PC-3 (cell line): Measurements from ENCODE around the gene ZNF473. TPM values are rescaled to one million over a fixed set of nuclear protein-coding genes. Genes with fewer than 3 reads are reported as not detected.

Experiments used
- ATAC-seq: fragments of 200-7000 bp; cut with Tn5 transposase; 2 replicates; pipeline ENCODE4 v1.9.1; 2020; ENCODE audit warnings: mild to moderate bottlenecking, moderate library complexity
- BruUV-seq: library from RNA; stranded (reverse); fragments of 400-500 nt; replicated peaks from 2 replicates; lab custom pipeline; 2021; lab: Mats Ljungman, UMichigan
- CTCF ChIA-PET: fragments of 300-600 bp; sonication (Branson Sonifier 250); formaldehyde crosslinking; loops from one replicate; lab custom pipeline; 2022; ENCODE audit warnings: antibody characterized with exemption; lab: Charles Lee
- POLR2A ChIA-PET: fragments of 300-600 bp; sonication (Branson Sonifier 250); formaldehyde crosslinking; loops from one replicate; lab custom pipeline; 2022; ENCODE audit warnings: antibody characterized with exemption; ENCODE audit not compliant: unreplicated experiment; lab: Charles Lee
- DNase-seq: peaks from one replicate; pipeline ENCODE4 v3.0.0-alpha.2; 2015
- H2AFZ ChIP-seq: fragments of 300-600 bp; sonication (generic); 2 replicates; pipeline ENCODE4 v1.6.0; 2016; ENCODE audit warnings: antibody characterized with exemption, low read length
- H3F3A ChIP-seq: fragments of 300-600 bp; sonication (generic); one replicate; pipeline ENCODE4 v1.6.0; 2017; ENCODE audit warnings: antibody characterized with exemption, low read length, control low read depth, mild to moderate bottlenecking; ENCODE audit not compliant: unreplicated experiment
- H3K27ac ChIP-seq: fragments of 300-600 bp; sonication (generic); 2 replicates; pipeline ENCODE4 v1.5.1; 2016; ENCODE audit warnings: mild to moderate bottlenecking, low read length
- H3K27me3 ChIP-seq: fragments of 300-600 bp; sonication (generic); 2 replicates; pipeline ENCODE4 v1.6.1; 2016; ENCODE audit warnings: low read length, mixed read lengths
- H3K36me3 ChIP-seq: fragments of 300-600 bp; sonication (generic); 2 replicates; pipeline ENCODE4 v1.6.1; 2016; ENCODE audit warnings: low read depth, mixed run types, low read length, mixed read lengths
- H3K4me1 ChIP-seq: fragments of 300-600 bp; sonication (generic); 2 replicates; pipeline ENCODE4 v1.5.1; 2016; ENCODE audit warnings: low read length; ENCODE audit not compliant: insufficient read depth
- H3K4me2 ChIP-seq: fragments of 300-600 bp; sonication (generic); 2 replicates; pipeline ENCODE4 v1.6.0; 2016; ENCODE audit warnings: low read length
- H3K4me3 ChIP-seq: fragments of 300-600 bp; sonication (generic); 2 replicates; pipeline ENCODE4 v1.5.1; 2016; ENCODE audit warnings: mild to moderate bottlenecking, low read length, mixed read lengths
- H3K79me2 ChIP-seq: fragments of 300-600 bp; sonication (generic); 2 replicates; pipeline ENCODE4 v1.6.1; 2017; ENCODE audit warnings: low read length, mixed read lengths
- H3K9ac ChIP-seq: fragments of 300-600 bp; sonication (generic); 2 replicates; pipeline ENCODE4 v1.6.0; 2016; ENCODE audit warnings: mild to moderate bottlenecking, low read length
- H3K9me2 ChIP-seq: fragments of 300-600 bp; sonication (generic); replicated peaks from 2 replicates; pipeline ENCODE4 v1.6.1; 2016; ENCODE audit warnings: mixed run types, low read length, mixed read lengths
- H3K9me3 ChIP-seq: fragments of 300-600 bp; sonication (generic); 2 replicates; pipeline ENCODE4 v1.6.1; 2016; ENCODE audit warnings: low read length, mixed read lengths
- H4K20me1 ChIP-seq: fragments of 300-600 bp; sonication (generic); 2 replicates; pipeline ENCODE4 v1.6.1; 2016; ENCODE audit warnings: low read length, mixed read lengths
- EZH2 ChIP-seq: fragments of 300-600 bp; sonication (generic); IDR thresholded peaks from one replicate; pipeline ENCODE4 v1.6.1; 2017; ENCODE audit warnings: antibody characterized with exemption, mild to moderate bottlenecking, low read length; ENCODE audit not compliant: unreplicated experiment
- EZH2phosphoT487 ChIP-seq: fragments of 300-600 bp; sonication (generic); IDR thresholded peaks from 2 replicates; pipeline ENCODE4 v1.6.1; 2018; ENCODE audit warnings: mild to moderate bottlenecking, antibody characterized with exemption, low read length, borderline replicate concordance
- intact Hi-C: fragments of 100-400 bp; cut with micrococcal nuclease; formaldehyde crosslinking; loops from 2 replicates; pipeline ENCODE4 v1.9.0; 2023
- total RNA-seq: library from RNA; depleted of rRNA; stranded (reverse); fragments of >200 nt; gene quantifications from 2 replicates; pipeline ENCODE4 v1.2.3, GENCODE V29; 2014
- TF ChIP-seq, protein P1 (sequence below): fragments of 300-600 bp; sonication (generic); conservative IDR thresholded peaks from 2 replicates; pipeline ENCODE4 v1.5.1; 2017; ENCODE audit warnings: antibody characterized with exemption, low read depth, mild to moderate bottlenecking, low read length

The ZNF473 gene
- total RNA-seq, 1 experiment from 2014 or later, result 18.5 TPM

DNA sequence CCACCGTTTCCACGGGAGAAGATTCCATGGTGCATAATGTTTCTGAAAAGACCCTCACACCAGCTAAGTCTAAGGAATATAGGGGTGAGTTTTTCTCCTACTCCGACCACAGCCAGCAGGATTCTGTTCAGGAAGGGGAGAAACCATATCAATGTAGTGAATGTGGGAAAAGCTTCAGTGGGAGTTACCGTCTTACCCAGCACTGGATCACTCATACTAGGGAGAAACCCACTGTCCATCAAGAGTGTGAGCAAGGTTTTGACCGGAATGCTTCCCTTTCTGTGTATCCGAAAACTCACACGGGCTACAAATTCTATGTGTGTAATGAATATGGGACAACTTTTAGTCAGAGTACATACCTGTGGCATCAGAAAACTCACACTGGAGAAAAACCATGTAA, 19.1 kb downstream of the ZNF473 start:
- intact Hi-C loops, result no loop called here
- Histone ChIP-seq H3K27me3 (no peaks in the 10 kb centered on the region), H2AFZ (no peak overlapping the region), H3F3A (no peaks in the 10 kb centered on the region), H4K20me1 (no peaks in the 10 kb centered on the region), H3K9ac (no peak overlapping the region), H3K27ac (no peak overlapping the region), H3K36me3 (peaks cover 81% of the 10 kb centered on the region), H3K4me1 (no peaks in the 10 kb centered on the region), H3K4me3 (peak overlapping the region; percentile 9; the same call in 1 of the 2 replicates), H3K79me2 (no peaks in the 10 kb centered on the region), H3K4me2 (no peak overlapping the region), H3K9me2 (no peaks in the 10 kb centered on the region), H3K9me3 (peaks cover 36% of the 10 kb centered on the region)
- DNase-seq (no peak), ATAC-seq (no peak)
- ChIA-PET CTCF (no interaction called here), POLR2A (no interaction called here)
- TF ChIP-seq EZH2phosphoT487, result no peak
- no peak for TF ChIP-seq EZH2
- TF ChIP-seq, protein P1, sequence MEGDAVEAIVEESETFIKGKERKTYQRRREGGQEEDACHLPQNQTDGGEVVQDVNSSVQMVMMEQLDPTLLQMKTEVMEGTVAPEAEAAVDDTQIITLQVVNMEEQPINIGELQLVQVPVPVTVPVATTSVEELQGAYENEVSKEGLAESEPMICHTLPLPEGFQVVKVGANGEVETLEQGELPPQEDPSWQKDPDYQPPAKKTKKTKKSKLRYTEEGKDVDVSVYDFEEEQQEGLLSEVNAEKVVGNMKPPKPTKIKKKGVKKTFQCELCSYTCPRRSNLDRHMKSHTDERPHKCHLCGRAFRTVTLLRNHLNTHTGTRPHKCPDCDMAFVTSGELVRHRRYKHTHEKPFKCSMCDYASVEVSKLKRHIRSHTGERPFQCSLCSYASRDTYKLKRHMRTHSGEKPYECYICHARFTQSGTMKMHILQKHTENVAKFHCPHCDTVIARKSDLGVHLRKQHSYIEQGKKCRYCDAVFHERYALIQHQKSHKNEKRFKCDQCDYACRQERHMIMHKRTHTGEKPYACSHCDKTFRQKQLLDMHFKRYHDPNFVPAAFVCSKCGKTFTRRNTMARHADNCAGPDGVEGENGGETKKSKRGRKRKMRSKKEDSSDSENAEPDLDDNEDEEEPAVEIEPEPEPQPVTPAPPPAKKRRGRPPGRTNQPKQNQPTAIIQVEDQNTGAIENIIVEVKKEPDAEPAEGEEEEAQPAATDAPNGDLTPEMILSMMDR, result no peak
- no TSS peak for BruUV-seq

- no peak overlapping the region for H3K4me3 ChIP-seq
- H3K27ac ChIP-seq, result no peak overlapping the region
- H4K20me1 ChIP-seq, result no peaks in the 10 kb centered on the region
- H3K9ac ChIP-seq, result no peak overlapping the region
- H3K4me1 ChIP-seq, result peaks cover 5% of the 10 kb centered on the region
- H2AFZ ChIP-seq, result no peak overlapping the region
- H3K36me3 ChIP-seq, result peaks cover 62% of the 10 kb centered on the region
- DNase-seq (peak; percentile 34), ATAC-seq (no peak)
- no peaks in the 10 kb centered on the region for H3K79me2 ChIP-seq
- TF ChIP-seq EZH2, result no peak
- no peak for TF ChIP-seq EZH2phosphoT487
- TF ChIP-seq, protein P1, result peak; percentile 80
- ChIA-PET POLR2A (no interaction called here), CTCF (no interaction called here)
- H3K4me2 ChIP-seq, result no peak overlapping the region
- H3K9me3 ChIP-seq, result peaks cover 36% of the 10 kb centered on the region
- peaks cover 14% of the 10 kb centered on the region; the same call in 1 of the 2 replicates for H3K27me3 ChIP-seq
- H3K9me2 ChIP-seq, result no peaks in the 10 kb centered on the region
- H3F3A ChIP-seq, result no peaks in the 10 kb centered on the region
- BruUV-seq, result no TSS peak
- intact Hi-C loops, result no loop called here
Measured at GRCh38 chr19:50046649-50047503, 21.1 kb downstream of the ZNF473 start.

GRCh38 chr19:50047671-50048070, 21.9 kb downstream of the ZNF473 start:
- POLR2A ChIA-PET, result interaction anchor here (0.6 kb wide), 1 partner anchor 1325 kb away, joined by 4 read pairs; the partner anchor contains the start of gene NKG7
- Histone ChIP-seq H3K79me2 (no peaks in the 10 kb centered on the region), H3K4me2 (no peak overlapping the region), H3K9me3 (peaks cover 36% of the 10 kb centered on the region), H3K27ac (no peak overlapping the region), H3K36me3 (peaks cover 54% of the 10 kb centered on the region), H3K9me2 (no peaks in the 10 kb centered on the region), H3F3A (no peaks in the 10 kb centered on the region), H3K4me3 (no peak overlapping the region), H3K4me1 (peaks cover 5% of the 10 kb centered on the region), H2AFZ (no peak overlapping the region), H3K9ac (no peak overlapping the region), H4K20me1 (no peaks in the 10 kb centered on the region), H3K27me3 (peaks cover 17% of the 10 kb centered on the region; the same call in 1 of the 2 replicates)
- intact Hi-C loops, result no loop called here
- DNase-seq, result no peak
- BruUV-seq, result no TSS peak
- ATAC-seq, result no peak
- CTCF ChIA-PET, result no interaction called here
- TF ChIP-seq, protein P1, result no peak
- no peak for TF ChIP-seq EZH2
- TF ChIP-seq EZH2phosphoT487, result no peak
